Posterior vena cava (tissue), 2 donors: ENCODE data around the gene TUBGCP6. TPM values are rescaled to one million over a fixed set of nuclear protein-coding genes. Genes with fewer than 3 reads are reported as not detected.

ENCODE experiments used
- DNase-seq: peaks from one replicate; pipeline ENCODE4 v3.0.0-alpha.2; 2020; ENCODE audit warnings: low spot score
- intact Hi-C, 2 donors: fragments of 100-400 bp; cut with DNase I; formaldehyde crosslinking; loops; one replicate each; pipeline versions ENCODE4 v1.14.1 to v1.14.2; 2022 to 2023
- total RNA-seq, 2 donors: library from RNA; stranded (reverse); fragmentation: NEBNext Ultra II Directional; extraction: Animal tissue kit (Norgen Biotek cat#: 25700); gene quantifications; one replicate each; pipeline ENCODE4 v1.2.1, GENCODE V29; 2021
- donor health status: DM: yes; HTN: yes; CAD: no.
- donor health status: DM: yes; HTN: yes; CAD: no.

The TUBGCP6 gene
- total RNA-seq, 2 donors from 2014 or later, result 20.6 to 23.4 TPM

GRCh38 chr22:50256258-50256862 lies 11.5 kb upstream of the TUBGCP6 start:
- intact Hi-C loops, result loop anchor here in 1 of 2 donors (10.0 kb wide), 1 partner anchor 248 kb away; the partner anchor contains the start of genes LMF2 and NCAPH2
- DNase-seq, result no peak

GRCh38 chr22:50255607-50256006 lies 10.8 kb upstream of the TUBGCP6 start:
- intact Hi-C loops, result loop anchor here in 1 of 2 donors (10.0 kb wide), 1 partner anchor 249 kb away; the partner anchor contains the start of genes LMF2 and NCAPH2
- DNase-seq, result no peak

- intact Hi-C loops, result loop anchor here in 1 of 2 donors (10.0 kb wide), 1 partner anchor 250 kb away; the partner anchor contains the start of genes LMF2 and NCAPH2
These were observed 10.3 kb upstream of the TUBGCP6 start for GRCh38 chr22:50255099-50255498.

GRCh38 chr22:50253941-50254340 lies 9.1 kb upstream of the TUBGCP6 start:
- DNase-seq, result no peak
- intact Hi-C loops, result loop anchor here in 1 of 2 donors (5.0 to 10.0 kb wide), 2 partner anchors 88 to 251 kb away; partner anchors contain the start of genes LMF2, NCAPH2 and PPP6R2

More at GRCh38 chr22:50255099-50255498, 10.3 kb upstream of the TUBGCP6 start:
- no peak for DNase-seq

- intact Hi-C loops, result loop anchor here in 1 of 2 donors (5.0 to 10.0 kb wide), 2 partner anchors 89 to 252 kb away; partner anchors contain the start of genes LMF2, NCAPH2 and PPP6R2
These were observed 8.5 kb upstream of the TUBGCP6 start for GRCh38 chr22:50253046-50253915.

GRCh38 chr22:50252082-50253045 lies 7.5 kb upstream of the TUBGCP6 start:
- DNase-seq, result no peak
- intact Hi-C loops, result loop anchor here in 1 of 2 donors (5.0 to 10.0 kb wide), 2 partner anchors 90 to 252 kb away; partner anchors contain the start of genes LMF2, NCAPH2 and PPP6R2

More at GRCh38 chr22:50253046-50253915, 8.5 kb upstream of the TUBGCP6 start:
- no peak for DNase-seq

GRCh38 chr22:50251477-50252081 lies 6.8 kb upstream of the TUBGCP6 start:
- intact Hi-C loops, result loop anchor here in 1 of 2 donors (5.0 to 10.0 kb wide), 2 partner anchors 91 to 253 kb away; partner anchors contain the start of genes LMF2, NCAPH2 and PPP6R2
- no peak for DNase-seq

GRCh38 chr22:50250555-50251476 lies 6.0 kb upstream of the TUBGCP6 start, which contains the start of gene HDAC10:
Gene HDAC10, minus strand, starts transcription at chr22:50251265. Its CDS starts 233 bp downstream, at chr22:50251032.
- peak; percentile 95 for DNase-seq
- intact Hi-C loops, result loop anchor here in 1 of 2 donors (5.0 to 10.0 kb wide), 2 partner anchors 91 to 254 kb away; partner anchors contain the start of genes LMF2, NCAPH2 and PPP6R2

- intact Hi-C loops, result loop anchor here in 1 of 2 donors (5.0 to 10.0 kb wide), 2 partner anchors 92 to 255 kb away; partner anchors contain the start of genes LMF2, NCAPH2 and PPP6R2
- DNase-seq, result no peak
These were observed 5.4 kb upstream of the TUBGCP6 start for GRCh38 chr22:50250249-50250554.

- intact Hi-C loops, result loop anchor here (5.0 to 10.0 kb wide), 3 partner anchors 93 to 255 kb away; partner anchors contain the start of genes LMF2 (in 1 of the 2), NCAPH2 (in 1 of the 2), PPP6R2 (in 1 of the 2) and SBF1 (in 1 of the 2)
- DNase-seq, result no peak
These were observed 4.8 kb upstream of the TUBGCP6 start for GRCh38 chr22:50249341-50250248.

- intact Hi-C loops, result loop anchor here in 1 of 2 donors (10.0 kb wide), 1 partner anchor 226 kb away; the partner anchor contains the start of gene SBF1
- DNase-seq, result no peak
These were observed 3.6 kb upstream of the TUBGCP6 start for GRCh38 chr22:50248196-50249081.

GRCh38 chr22:50247748-50248147 lies 2.9 kb upstream of the TUBGCP6 start:
- intact Hi-C loops, result loop anchor here in 1 of 2 donors (10.0 kb wide), 1 partner anchor 227 kb away; the partner anchor contains the start of gene SBF1
- no peak for DNase-seq

- intact Hi-C loops, result loop anchor here in 1 of 2 donors (10.0 kb wide), 1 partner anchor 228 kb away; the partner anchor contains the start of gene SBF1
- no peak for DNase-seq
These were observed 1.7 kb upstream of the TUBGCP6 start for GRCh38 chr22:50246242-50247175.
